ENCODE data around the gene FLNA. TPM values are rescaled to one million over a fixed set of nuclear protein-coding genes. Genes with fewer than 3 reads are reported as not detected.

Gene FLNA
- total and polyA plus RNA-seq, 10 of the 15 experiments (the other 5 are each of a cell fraction or from before 2014, with no cell fraction given), result 5.1 to 643 (median 171) TPM

DNA sequence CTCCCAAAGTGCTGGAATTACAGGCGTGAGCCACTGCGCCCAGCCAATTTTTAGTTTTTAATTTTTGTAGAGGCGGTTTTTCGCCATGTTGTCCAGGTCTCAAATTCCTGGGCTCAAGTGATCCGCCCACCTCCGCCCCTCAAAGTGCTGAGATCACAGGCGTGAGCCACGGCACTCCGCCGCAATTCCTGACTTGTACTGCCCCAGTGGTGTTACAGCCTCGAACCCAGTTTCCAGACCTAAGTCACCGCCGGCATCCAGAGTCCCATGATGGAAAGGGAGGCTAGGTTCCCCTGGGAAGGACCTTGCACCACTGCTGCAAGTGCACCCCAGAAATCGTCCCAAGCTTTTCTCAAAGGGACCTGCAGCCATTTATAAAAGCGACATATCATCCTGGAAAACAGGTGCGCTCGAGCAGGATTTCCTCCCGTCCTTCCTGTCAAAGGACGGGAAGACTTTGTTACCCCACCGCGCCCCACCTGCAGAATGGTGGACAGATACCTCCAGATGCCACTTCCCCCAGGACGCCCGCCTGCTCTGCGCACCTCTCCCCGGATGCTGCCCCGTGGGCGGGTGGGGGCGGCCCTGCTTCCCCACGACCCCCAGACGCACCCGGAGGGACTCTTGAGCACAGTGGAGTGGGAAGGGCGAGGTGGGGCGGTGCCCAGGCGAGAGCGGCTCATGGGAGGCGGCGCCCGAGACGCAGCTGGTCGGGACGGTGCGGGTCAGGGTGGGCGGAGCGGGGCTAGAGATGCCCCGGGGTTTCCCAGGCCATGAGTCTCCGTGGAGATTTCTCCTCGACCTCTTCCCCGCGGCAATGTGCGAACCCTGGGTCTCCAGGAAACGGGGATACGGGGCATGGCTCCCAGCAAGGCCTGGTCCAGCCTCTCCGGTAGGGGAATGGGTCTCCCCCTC lies 22.8 kb upstream of the FLNA start (continued):
- TF ChIP-seq BRCA1 (IDR thresholded peaks at IDR 0.05; ENCODE audit: low read depth, low read length), result no peak
- TF ChIP-seq SUZ12 (IDR thresholded peaks at IDR 0.05; ENCODE audit: unreplicated experiment), result no peak
- TF ChIP-seq DPF2 (IDR thresholded peaks at IDR 0.05), result 0 out of 2 replicates have a peak, but pooled peaks have one; percentile 17
- TF ChIP-seq CHD1 (IDR thresholded peaks at IDR 0.05; ENCODE audit: low read depth, low read length), result no peak
- TF ChIP-seq IKZF2 (IDR thresholded peaks at IDR 0.05), result peak in 1 of 2 experiments; percentile 30; a peak in 1 of 4 replicates
- TF ChIP-seq, protein P1, sequence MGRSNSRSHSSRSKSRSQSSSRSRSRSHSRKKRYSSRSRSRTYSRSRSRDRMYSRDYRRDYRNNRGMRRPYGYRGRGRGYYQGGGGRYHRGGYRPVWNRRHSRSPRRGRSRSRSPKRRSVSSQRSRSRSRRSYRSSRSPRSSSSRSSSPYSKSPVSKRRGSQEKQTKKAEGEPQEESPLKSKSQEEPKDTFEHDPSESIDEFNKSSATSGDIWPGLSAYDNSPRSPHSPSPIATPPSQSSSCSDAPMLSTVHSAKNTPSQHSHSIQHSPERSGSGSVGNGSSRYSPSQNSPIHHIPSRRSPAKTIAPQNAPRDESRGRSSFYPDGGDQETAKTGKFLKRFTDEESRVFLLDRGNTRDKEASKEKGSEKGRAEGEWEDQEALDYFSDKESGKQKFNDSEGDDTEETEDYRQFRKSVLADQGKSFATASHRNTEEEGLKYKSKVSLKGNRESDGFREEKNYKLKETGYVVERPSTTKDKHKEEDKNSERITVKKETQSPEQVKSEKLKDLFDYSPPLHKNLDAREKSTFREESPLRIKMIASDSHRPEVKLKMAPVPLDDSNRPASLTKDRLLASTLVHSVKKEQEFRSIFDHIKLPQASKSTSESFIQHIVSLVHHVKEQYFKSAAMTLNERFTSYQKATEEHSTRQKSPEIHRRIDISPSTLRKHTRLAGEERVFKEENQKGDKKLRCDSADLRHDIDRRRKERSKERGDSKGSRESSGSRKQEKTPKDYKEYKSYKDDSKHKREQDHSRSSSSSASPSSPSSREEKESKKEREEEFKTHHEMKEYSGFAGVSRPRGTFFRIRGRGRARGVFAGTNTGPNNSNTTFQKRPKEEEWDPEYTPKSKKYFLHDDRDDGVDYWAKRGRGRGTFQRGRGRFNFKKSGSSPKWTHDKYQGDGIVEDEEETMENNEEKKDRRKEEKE (IDR thresholded peaks at IDR 0.05), result no peak
- no peak for TF ChIP-seq CEBPB (IDR thresholded peaks at IDR 0.05; ENCODE audit: borderline replicate concordance in 1 of 2, low read depth in 2 of 2, low read length in 2 of 2)
- no peak for TF ChIP-seq TCF7 (IDR thresholded peaks at IDR 0.05; ENCODE audit: borderline replicate concordance)
- TF ChIP-seq JUND (IDR thresholded peaks at IDR 0.05; ENCODE audit: low read depth, low read length), result no peak
- TF ChIP-seq ZNF207 (IDR thresholded peaks at IDR 0.05; ENCODE audit: borderline replicate concordance), result no peak
- TF ChIP-seq TAF1 (IDR thresholded peaks at IDR 0.05; ENCODE audit: borderline replicate concordance, low read depth, low read length), result no peak
- no peak for TF ChIP-seq BMI1 (IDR thresholded peaks at IDR 0.05; ENCODE audit: borderline replicate concordance)
- TF ChIP-seq, protein P2, sequence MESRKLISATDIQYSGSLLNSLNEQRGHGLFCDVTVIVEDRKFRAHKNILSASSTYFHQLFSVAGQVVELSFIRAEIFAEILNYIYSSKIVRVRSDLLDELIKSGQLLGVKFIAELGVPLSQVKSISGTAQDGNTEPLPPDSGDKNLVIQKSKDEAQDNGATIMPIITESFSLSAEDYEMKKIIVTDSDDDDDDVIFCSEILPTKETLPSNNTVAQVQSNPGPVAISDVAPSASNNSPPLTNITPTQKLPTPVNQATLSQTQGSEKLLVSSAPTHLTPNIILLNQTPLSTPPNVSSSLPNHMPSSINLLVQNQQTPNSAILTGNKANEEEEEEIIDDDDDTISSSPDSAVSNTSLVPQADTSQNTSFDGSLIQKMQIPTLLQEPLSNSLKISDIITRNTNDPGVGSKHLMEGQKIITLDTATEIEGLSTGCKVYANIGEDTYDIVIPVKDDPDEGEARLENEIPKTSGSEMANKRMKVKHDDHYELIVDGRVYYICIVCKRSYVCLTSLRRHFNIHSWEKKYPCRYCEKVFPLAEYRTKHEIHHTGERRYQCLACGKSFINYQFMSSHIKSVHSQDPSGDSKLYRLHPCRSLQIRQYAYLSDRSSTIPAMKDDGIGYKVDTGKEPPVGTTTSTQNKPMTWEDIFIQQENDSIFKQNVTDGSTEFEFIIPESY (IDR thresholded peaks at IDR 0.05), result no peak
- TF ChIP-seq SMAD1 (IDR thresholded peaks at IDR 0.05; ENCODE audit: low read depth, partially characterized antibody), result no peak
- peak; percentile 17; the same call in 1 of the 2 replicates for TF ChIP-seq MXI1 (IDR thresholded peaks at IDR 0.05; ENCODE audit: low read depth, low read length)
- TF ChIP-seq, protein P3, sequence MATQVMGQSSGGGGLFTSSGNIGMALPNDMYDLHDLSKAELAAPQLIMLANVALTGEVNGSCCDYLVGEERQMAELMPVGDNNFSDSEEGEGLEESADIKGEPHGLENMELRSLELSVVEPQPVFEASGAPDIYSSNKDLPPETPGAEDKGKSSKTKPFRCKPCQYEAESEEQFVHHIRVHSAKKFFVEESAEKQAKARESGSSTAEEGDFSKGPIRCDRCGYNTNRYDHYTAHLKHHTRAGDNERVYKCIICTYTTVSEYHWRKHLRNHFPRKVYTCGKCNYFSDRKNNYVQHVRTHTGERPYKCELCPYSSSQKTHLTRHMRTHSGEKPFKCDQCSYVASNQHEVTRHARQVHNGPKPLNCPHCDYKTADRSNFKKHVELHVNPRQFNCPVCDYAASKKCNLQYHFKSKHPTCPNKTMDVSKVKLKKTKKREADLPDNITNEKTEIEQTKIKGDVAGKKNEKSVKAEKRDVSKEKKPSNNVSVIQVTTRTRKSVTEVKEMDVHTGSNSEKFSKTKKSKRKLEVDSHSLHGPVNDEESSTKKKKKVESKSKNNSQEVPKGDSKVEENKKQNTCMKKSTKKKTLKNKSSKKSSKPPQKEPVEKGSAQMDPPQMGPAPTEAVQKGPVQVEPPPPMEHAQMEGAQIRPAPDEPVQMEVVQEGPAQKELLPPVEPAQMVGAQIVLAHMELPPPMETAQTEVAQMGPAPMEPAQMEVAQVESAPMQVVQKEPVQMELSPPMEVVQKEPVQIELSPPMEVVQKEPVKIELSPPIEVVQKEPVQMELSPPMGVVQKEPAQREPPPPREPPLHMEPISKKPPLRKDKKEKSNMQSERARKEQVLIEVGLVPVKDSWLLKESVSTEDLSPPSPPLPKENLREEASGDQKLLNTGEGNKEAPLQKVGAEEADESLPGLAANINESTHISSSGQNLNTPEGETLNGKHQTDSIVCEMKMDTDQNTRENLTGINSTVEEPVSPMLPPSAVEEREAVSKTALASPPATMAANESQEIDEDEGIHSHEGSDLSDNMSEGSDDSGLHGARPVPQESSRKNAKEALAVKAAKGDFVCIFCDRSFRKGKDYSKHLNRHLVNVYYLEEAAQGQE (IDR thresholded peaks at IDR 0.05; ENCODE audit: low read depth, low read length), result no peak
- no peak for TF ChIP-seq RCOR1 (conservative IDR thresholded peaks at IDR 0.05; ENCODE audit: low read depth, low read length)
- TF ChIP-seq POLR2AphosphoS5 (IDR thresholded peaks at IDR 0.05; ENCODE audit: low read length), result no peak
- TF ChIP-seq SMARCA5 (IDR thresholded peaks at IDR 0.05), result no peak
- TF ChIP-seq CHD2 (IDR thresholded peaks at IDR 0.05; ENCODE audit: borderline replicate concordance, low read depth, low read length), result no peak; the same call in 1 of the 2 replicates
- no peak for TF ChIP-seq MEF2A (IDR thresholded peaks at IDR 0.05; ENCODE audit: insufficient read depth, low read depth, low read length)
- TF ChIP-seq SP1 (IDR thresholded peaks at IDR 0.05; ENCODE audit: low read depth, low read length), result no peak

All from GM12878 (cell line).